GM20431 (cell line): ENCODE measurements around the gene SLC5A11.
"Not testable (repeated sequence)": the region's sequence is repeated elsewhere in the genome, so short reads cannot be mapped to it uniquely, and the experiment has no call there.

ENCODE experiments used
- in situ Hi-C: fragments of 300-500 bp; cut with MseI, MboI; formaldehyde crosslinking; loops from one replicate; pipeline ENCODE4 v1.15.0; 2020; ENCODE audit warnings: low sequenced_read_pairs; ENCODE audit not compliant: unreplicated experiment

The SLC5A11 gene

GRCh38 chr16:24845726-24846547 lies at the start of gene SLC5A11:
TSS of gene SLC5A11 (plus strand) at chr16:24845963. CDS start at chr16:24858644, 12,681 bp downstream.
- in situ Hi-C loops = loop anchor here (25.0 kb wide), 1 partner anchor 241 kb away; no protein-coding TSS in a partner anchor

GRCh38 chr16:24800586-24800985 lies 45.2 kb upstream of the SLC5A11 start:
- in situ Hi-C loops = no loop called here

GRCh38 chr16:24801761-24802302 lies 43.9 kb upstream of the SLC5A11 start:
- in situ Hi-C loops = no loop called here

GRCh38 chr16:24805484-24805883 lies 40.3 kb upstream of the SLC5A11 start:
- in situ Hi-C loops = no loop called here

- in situ Hi-C loops = no loop called here
Measured at GRCh38 chr16:24807301-24807700, 38.5 kb upstream of the SLC5A11 start.

- in situ Hi-C loops = no loop called here
Measured at GRCh38 chr16:24810951-24811843, 34.6 kb upstream of the SLC5A11 start.

GRCh38 chr16:24812813-24813212 lies 33.0 kb upstream of the SLC5A11 start:
- in situ Hi-C loops = not testable (repeated sequence)

- in situ Hi-C loops = no loop called here
Measured at GRCh38 chr16:24815021-24815420, 30.7 kb upstream of the SLC5A11 start.

- in situ Hi-C loops = no loop called here
Measured at GRCh38 chr16:24816688-24817087, 29.1 kb upstream of the SLC5A11 start.

GRCh38 chr16:24819462-24820040 lies 26.2 kb upstream of the SLC5A11 start:
- in situ Hi-C loops = no loop called here

GRCh38 chr16:24820522-24820921 lies 25.2 kb upstream of the SLC5A11 start:
- in situ Hi-C loops = no loop called here

GRCh38 chr16:24821129-24821528 lies 24.6 kb upstream of the SLC5A11 start:
- in situ Hi-C loops = no loop called here

GRCh38 chr16:24822542-24822941 lies 23.2 kb upstream of the SLC5A11 start:
- in situ Hi-C loops = no loop called here

GRCh38 chr16:24822974-24823373 lies 22.8 kb upstream of the SLC5A11 start:
- in situ Hi-C loops = no loop called here

- in situ Hi-C loops = loop anchor here (25.0 kb wide), 1 partner anchor 262 kb away; no protein-coding TSS in a partner anchor
Measured at GRCh38 chr16:24825696-24826095, 20.1 kb upstream of the SLC5A11 start.

GRCh38 chr16:24826096-24826690 lies 19.6 kb upstream of the SLC5A11 start:
- in situ Hi-C loops = loop anchor here (25.0 kb wide), 1 partner anchor 261 kb away; no protein-coding TSS in a partner anchor

GRCh38 chr16:24826817-24827566 lies 18.8 kb upstream of the SLC5A11 start:
- in situ Hi-C loops = loop anchor here (25.0 kb wide), 1 partner anchor 260 kb away; no protein-coding TSS in a partner anchor

GRCh38 chr16:24829153-24829552 lies 16.6 kb upstream of the SLC5A11 start:
- in situ Hi-C loops = loop anchor here (25.0 kb wide), 1 partner anchor 258 kb away; no protein-coding TSS in a partner anchor

GRCh38 chr16:24833352-24833751 lies 12.4 kb upstream of the SLC5A11 start:
- in situ Hi-C loops = loop anchor here (25.0 kb wide), 1 partner anchor 254 kb away; no protein-coding TSS in a partner anchor
